ENCODE results near the gene DBET. TPM values are rescaled to one million over a fixed set of nuclear protein-coding genes. Genes with fewer than 3 reads are reported as not detected.

DBET gene
- total RNA-seq, result not detected in 2 replicates

GRCh38 chr4:190064342-190064741 is at the start of gene DBET:
Gene DBET, plus strand, starts transcription at chr4:190064502.

DNA sequence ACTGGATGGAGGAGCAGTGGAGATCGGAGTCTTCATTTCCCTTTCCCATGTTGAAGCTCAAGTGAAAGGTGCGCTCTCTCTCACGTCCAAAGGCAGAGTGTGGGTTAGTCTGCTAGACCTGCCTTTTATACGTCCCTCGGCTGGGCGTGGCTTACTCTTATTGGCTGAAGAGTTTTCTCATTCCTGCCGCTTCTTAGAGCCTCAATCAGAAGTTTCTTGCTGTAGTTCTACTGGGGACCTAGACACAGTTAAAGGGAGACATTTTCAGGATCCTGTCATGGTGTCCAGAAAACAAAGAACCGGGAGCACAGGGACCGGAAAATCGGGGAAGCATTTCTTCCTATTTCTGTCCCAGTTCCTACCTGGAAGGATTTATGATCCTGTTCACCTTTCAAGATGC is 37.1 kb upstream of the DBET start, which contains the start of gene FRG2:
Gene FRG2 (minus strand): TSS at position 101 of the 400 bp plus-strand sequence. CDS start 52 bp downstream, at position 49.

Other genes with a start within 250 kb of the DBET start
- 30.9 and 35.5 TPM in 2 replicates for gene FRG1, start 123.6 kb upstream of the DBET start, total RNA-seq
- not detected in 2 replicates for gene FRG2, start 37.2 kb upstream of the DBET start, total RNA-seq
- gene DUX4, start 109.3 kb downstream of the DBET start, total RNA-seq, result not detected in 2 replicates